HUES64 (cell line): Measurements from ENCODE around the gene NOP56.
"Not testable (repeated sequence)": the region's sequence is repeated elsewhere in the genome, so short reads cannot be mapped to it uniquely, and the experiment has no call there.

Experiments
- H3K27ac ChIP-seq: 2 replicates; pipeline ENCODE4 v1.7.0; 2013; ENCODE audit warnings: low read depth, low read length, inconsistent platforms
- H3K27me3 ChIP-seq: 2 replicates; pipeline ENCODE4 v1.6.1; 2013; ENCODE audit warnings: mild to moderate bottlenecking, low read length; ENCODE audit not compliant: insufficient read depth
- H3K36me3 ChIP-seq: 2 replicates; pipeline ENCODE4 v1.6.1; 2013; ENCODE audit warnings: mild to moderate bottlenecking, low read length; ENCODE audit not compliant: insufficient read depth
- H3K4me1 ChIP-seq: 2 replicates; pipeline ENCODE4 v1.6.1; 2013; ENCODE audit warnings: mild to moderate bottlenecking, low read length, moderate library complexity; ENCODE audit not compliant: insufficient read depth
- H3K4me3 ChIP-seq: 2 replicates; pipeline ENCODE4 v1.5.1; 2013; ENCODE audit warnings: mild to moderate bottlenecking, low read length, moderate library complexity
- H3K9ac ChIP-seq: 2 replicates; pipeline ENCODE4 v1.6.1; 2013; ENCODE audit warnings: mild to moderate bottlenecking, low read depth, low read length
- H3K9me3 ChIP-seq: 2 replicates; pipeline ENCODE4 v1.6.1; 2013; ENCODE audit warnings: low read depth, low read length; ENCODE audit not compliant: insufficient read depth
- WGBS: fragments of 150-250, 120-280 bp; methylation state at CpG from one replicate; pipeline ENCODE4 v1.1.7; 2013; ENCODE audit warnings: missing lambda C conversion rate; 5-methylcytosine and 5-hydroxymethylcytosine counted together

NOP56 gene

GRCh38 chr20:2695206-2695983 lies 43.0 kb downstream of the NOP56 start:
- H3K4me1 ChIP-seq: peaks cover 20% of the 10 kb centered on the region
- no peaks in the 10 kb centered on the region for H3K9me3 ChIP-seq
- no peak overlapping the region for H3K4me3 ChIP-seq
- no peaks in the 10 kb centered on the region for H3K36me3 ChIP-seq
- 56% methylated on average over 13 of the region's 13 CpGs for WGBS
- H3K9ac ChIP-seq: no peak overlapping the region
- H3K27me3 ChIP-seq: peaks cover 91% of the 10 kb centered on the region
- H3K27ac ChIP-seq: no peak overlapping the region

- not testable (repeated sequence) for H3K9ac ChIP-seq, H3K4me3 ChIP-seq, H3K27ac ChIP-seq, H3K36me3 ChIP-seq, H3K9me3 ChIP-seq
- peaks cover 26% of the 10 kb centered on the region for H3K4me1 ChIP-seq
- 91% methylated on average over 11 of the region's 12 CpGs for WGBS
- peaks cover 91% of the 10 kb centered on the region for H3K27me3 ChIP-seq
Observed at GRCh38 chr20:2695984-2696525, 43.6 kb downstream of the NOP56 start.

- WGBS: 91% methylated on average over 9 of the region's 9 CpGs
- peaks cover 31% of the 10 kb centered on the region for H3K4me1 ChIP-seq
- no peaks in the 10 kb centered on the region for H3K36me3 ChIP-seq
- no peak overlapping the region for H3K9ac ChIP-seq
- no peaks in the 10 kb centered on the region for H3K9me3 ChIP-seq
- peaks cover 91% of the 10 kb centered on the region for H3K27me3 ChIP-seq
- no peak overlapping the region for H3K4me3 ChIP-seq
- H3K27ac ChIP-seq: no peak overlapping the region
Observed at GRCh38 chr20:2696646-2697045, 44.2 kb downstream of the NOP56 start.

GRCh38 chr20:2697768-2698167 lies 45.3 kb downstream of the NOP56 start:
- H3K9ac ChIP-seq: no peak overlapping the region
- H3K27me3 ChIP-seq: peaks cover 93% of the 10 kb centered on the region
- H3K4me3 ChIP-seq: no peak overlapping the region
- H3K9me3 ChIP-seq: no peaks in the 10 kb centered on the region
- H3K27ac ChIP-seq: no peak overlapping the region
- no peaks in the 10 kb centered on the region for H3K36me3 ChIP-seq
- 68% methylated on average over 3 of the region's 3 CpGs for WGBS
- H3K4me1 ChIP-seq: peaks cover 39% of the 10 kb centered on the region

- Histone ChIP-seq H3K36me3 (no peaks in the 10 kb centered on the region), H3K9me3 (no peaks in the 10 kb centered on the region), H3K27me3 (peaks cover 95% of the 10 kb centered on the region), H3K9ac (no peak overlapping the region), H3K4me3 (no peak overlapping the region), H3K4me1 (peaks cover 39% of the 10 kb centered on the region), H3K27ac (no peak overlapping the region)
- WGBS: 88% methylated on average over 3 of the region's 4 CpGs
Observed at GRCh38 chr20:2698186-2698817, 45.9 kb downstream of the NOP56 start.

GRCh38 chr20:2698912-2699311 lies 46.5 kb downstream of the NOP56 start:
- H3K27ac ChIP-seq: no peak overlapping the region
- no peak overlapping the region for H3K4me3 ChIP-seq
- H3K36me3 ChIP-seq: no peaks in the 10 kb centered on the region
- H3K27me3 ChIP-seq: peaks cover 95% of the 10 kb centered on the region
- H3K9me3 ChIP-seq: no peaks in the 10 kb centered on the region
- 77% methylated on average over 4 of the region's 4 CpGs for WGBS
- H3K4me1 ChIP-seq: peaks cover 39% of the 10 kb centered on the region
- no peak overlapping the region for H3K9ac ChIP-seq

- H3K27ac ChIP-seq: no peak overlapping the region
- no peaks in the 10 kb centered on the region for H3K9me3 ChIP-seq
- WGBS: 61% methylated on average over 5 of the region's 5 CpGs
- no peaks in the 10 kb centered on the region for H3K36me3 ChIP-seq
- H3K4me3 ChIP-seq: no peak overlapping the region
- peaks cover 95% of the 10 kb centered on the region for H3K27me3 ChIP-seq
- H3K4me1 ChIP-seq: peaks cover 31% of the 10 kb centered on the region
- H3K9ac ChIP-seq: no peak overlapping the region
Observed at GRCh38 chr20:2699775-2700413, 47.5 kb downstream of the NOP56 start.

GRCh38 chr20:2700913-2701620 lies 48.6 kb downstream of the NOP56 start:
- no peak overlapping the region for H3K4me3 ChIP-seq
- peaks cover 95% of the 10 kb centered on the region for H3K27me3 ChIP-seq
- 31% methylated on average over 9 of the region's 9 CpGs for WGBS

GRCh38 chr20:2701671-2702081 lies 49.2 kb downstream of the NOP56 start:
- Histone ChIP-seq H3K27me3 (peaks cover 95% of the 10 kb centered on the region), H3K4me1 (peaks cover 41% of the 10 kb centered on the region), H3K27ac (no peak overlapping the region), H3K36me3 (no peaks in the 10 kb centered on the region), H3K9me3 (no peaks in the 10 kb centered on the region), H3K4me3 (peak overlapping the region; percentile 15; the same call in 1 of the 2 replicates), H3K9ac (no peak overlapping the region)
- WGBS: 3% methylated on average over 5 of the region's 5 CpGs

More at GRCh38 chr20:2700913-2701620, 48.6 kb downstream of the NOP56 start:
- Histone ChIP-seq H3K9me3 (no peaks in the 10 kb centered on the region), H3K36me3 (no peaks in the 10 kb centered on the region), H3K4me1 (peaks cover 35% of the 10 kb centered on the region), H3K27ac (no peak overlapping the region), H3K9ac (no peak overlapping the region)

GRCh38 chr20:2703716-2704475 lies 51.5 kb downstream of the NOP56 start:
- H3K36me3 ChIP-seq: no peaks in the 10 kb centered on the region
- WGBS: 88% methylated on average over 7 of the region's 8 CpGs
- peaks cover 88% of the 10 kb centered on the region for H3K27me3 ChIP-seq
- no peak overlapping the region for H3K9ac ChIP-seq
- H3K4me3 ChIP-seq: no peak overlapping the region
- H3K27ac ChIP-seq: no peak overlapping the region
- H3K4me1 ChIP-seq: peaks cover 49% of the 10 kb centered on the region
- H3K9me3 ChIP-seq: no peaks in the 10 kb centered on the region
